SK-N-MC (cell line): Measurements from ENCODE around the gene GMPR.

ENCODE experiments used
- EZH2 ChIP-seq: fragments of 200-600 bp; sonication (generic); IDR thresholded peaks from one replicate; pipeline ENCODE4 v1.6.1; 2017; ENCODE audit warnings: antibody characterized with exemption
- POLR2AphosphoS5 ChIP-seq: IDR thresholded peaks from 2 replicates; pipeline ENCODE4 v1.6.1; 2012; ENCODE audit warnings: mild to moderate bottlenecking, low read depth, low read length, borderline replicate concordance

GRCh38 chr6:16198061-16198705, 40.2 kb upstream of the GMPR start:
- TF ChIP-seq POLR2AphosphoS5 = no peak
- TF ChIP-seq EZH2 = no peak
